ENCODE measurements around the gene SCRN2. TPM values are rescaled to one million over a fixed set of nuclear protein-coding genes. Genes with fewer than 3 reads are reported as not detected.

Gene SCRN2
- total and polyA plus RNA-seq, 7 donors: 22.5 to 44.6 (median 28.8) TPM

GRCh38 chr17:47839071-47839470 is 2.0 kb downstream of the SCRN2 start:
- no peaks in the 10 kb centered on the region for H3K9me3 ChIP-seq
- no peak for DNase-seq
- intact Hi-C loops (cut with DNase I): no loop called here
- no peak overlapping the region for H3K4me3 ChIP-seq
- H3K36me3 ChIP-seq: peaks cover 0 to 34% (median 9%) of the 10 kb centered on the region in 4 donors
- WGBS, 2 donors: 93 to 94% methylated on average over 5 of the region's 5 CpGs
- H3K4me1 ChIP-seq: peaks cover 0 to 22% (median 18%) of the 10 kb centered on the region in 4 donors
- H3K27me3 ChIP-seq: no peaks in the 10 kb centered on the region
- TF ChIP-seq POLR2A (IDR thresholded peaks at IDR 0.05): no peak
- no peak for TF ChIP-seq POLR2AphosphoS5 (IDR thresholded peaks at IDR 0.05)
- TF ChIP-seq EP300 (IDR thresholded peaks at IDR 0.05): no peak
- no peak for TF ChIP-seq CTCF (IDR thresholded peaks at IDR 0.05)
- no peak overlapping the region for H3K27ac ChIP-seq

- H3K4me3 ChIP-seq: no peak overlapping the region
- intact Hi-C loops (cut with DNase I): no loop called here
- H3K36me3 ChIP-seq: peaks cover 0 to 34% (median 9%) of the 10 kb centered on the region in 4 donors
- TF ChIP-seq EP300 (IDR thresholded peaks at IDR 0.05) (no peak), POLR2A (IDR thresholded peaks at IDR 0.05) (no peak), CTCF (IDR thresholded peaks at IDR 0.05) (no peak), POLR2AphosphoS5 (IDR thresholded peaks at IDR 0.05) (no peak)
- H3K27ac ChIP-seq: no peak overlapping the region
- 95 to 96% methylated on average over 13 of the region's 13 CpGs for WGBS, 2 donors
- no peaks in the 10 kb centered on the region for H3K27me3 ChIP-seq
- peaks cover 0 to 22% (median 18%) of the 10 kb centered on the region in 4 donors for H3K4me1 ChIP-seq
- no peak for DNase-seq
- no peaks in the 10 kb centered on the region for H3K9me3 ChIP-seq
Observed at GRCh38 chr17:47838636-47839035, 2.4 kb downstream of the SCRN2 start.

GRCh38 chr17:47837401-47838039 is 3.6 kb downstream of the SCRN2 start:
- intact Hi-C loops (cut with DNase I): no loop called here
- TF ChIP-seq POLR2AphosphoS5 (IDR thresholded peaks at IDR 0.05): no peak
- TF ChIP-seq EP300 (IDR thresholded peaks at IDR 0.05): no peak
- TF ChIP-seq CTCF (IDR thresholded peaks at IDR 0.05): no peak
- TF ChIP-seq POLR2A (IDR thresholded peaks at IDR 0.05): no peak
- Histone ChIP-seq H3K9me3 (no peaks in the 10 kb centered on the region), H3K27me3 (no peaks in the 10 kb centered on the region), H3K4me1 (peaks cover 0 to 20% (median 16%) of the 10 kb centered on the region in 4 donors), H3K4me3 (no peak overlapping the region), H3K27ac (no peak overlapping the region), H3K36me3 (peaks cover 0 to 34% (median 9%) of the 10 kb centered on the region in 4 donors)
- WGBS, 2 donors: 82 to 88% methylated on average over 13 of the region's 13 CpGs
- no peak for DNase-seq

- Histone ChIP-seq H3K27me3 (no peaks in the 10 kb centered on the region), H3K9me3 (no peaks in the 10 kb centered on the region), H3K27ac (no peak overlapping the region), H3K4me1 (peaks cover 0 to 26% (median 22%) of the 10 kb centered on the region in 4 donors), H3K36me3 (peaks cover 0 to 34% (median 9%) of the 10 kb centered on the region in 4 donors), H3K4me3 (no peak overlapping the region)
- TF ChIP-seq POLR2A (IDR thresholded peaks at IDR 0.05): no peak
- TF ChIP-seq CTCF (IDR thresholded peaks at IDR 0.05): no peak
- TF ChIP-seq EP300 (IDR thresholded peaks at IDR 0.05): no peak
- no peak for TF ChIP-seq POLR2AphosphoS5 (IDR thresholded peaks at IDR 0.05)
- no peak for DNase-seq
- intact Hi-C loops (cut with DNase I): no loop called here
- 89 to 90% methylated on average over 6 of the region's 6 CpGs for WGBS, 2 donors
Observed at GRCh38 chr17:47836601-47837000, 4.5 kb downstream of the SCRN2 start.

Data from sigmoid colon (tissue), 7 donors.